Fibroblast of pulmonary artery (primary cell): ENCODE results near the gene FGFBP3.

Experiments used
- DNase-seq: peaks from one replicate; pipeline ENCODE4 v3.0.0-alpha.2; 2010; ENCODE audit warnings: low read depth
- H3K4me3 ChIP-seq: replicated peaks from 2 replicates; pipeline ENCODE4 v1.5.1; 2011; ENCODE audit warnings: low read depth, mild to moderate bottlenecking, control low read depth, low read length, moderate library complexity
- TF ChIP-seq, protein P1 (sequence below): IDR thresholded peaks from 2 replicates; pipeline ENCODE4 v1.5.1; 2011; ENCODE audit warnings: mild to moderate bottlenecking, control low read depth, low read length, inconsistent platforms; ENCODE audit errors: missing control alignments

Gene FGFBP3

DNA sequence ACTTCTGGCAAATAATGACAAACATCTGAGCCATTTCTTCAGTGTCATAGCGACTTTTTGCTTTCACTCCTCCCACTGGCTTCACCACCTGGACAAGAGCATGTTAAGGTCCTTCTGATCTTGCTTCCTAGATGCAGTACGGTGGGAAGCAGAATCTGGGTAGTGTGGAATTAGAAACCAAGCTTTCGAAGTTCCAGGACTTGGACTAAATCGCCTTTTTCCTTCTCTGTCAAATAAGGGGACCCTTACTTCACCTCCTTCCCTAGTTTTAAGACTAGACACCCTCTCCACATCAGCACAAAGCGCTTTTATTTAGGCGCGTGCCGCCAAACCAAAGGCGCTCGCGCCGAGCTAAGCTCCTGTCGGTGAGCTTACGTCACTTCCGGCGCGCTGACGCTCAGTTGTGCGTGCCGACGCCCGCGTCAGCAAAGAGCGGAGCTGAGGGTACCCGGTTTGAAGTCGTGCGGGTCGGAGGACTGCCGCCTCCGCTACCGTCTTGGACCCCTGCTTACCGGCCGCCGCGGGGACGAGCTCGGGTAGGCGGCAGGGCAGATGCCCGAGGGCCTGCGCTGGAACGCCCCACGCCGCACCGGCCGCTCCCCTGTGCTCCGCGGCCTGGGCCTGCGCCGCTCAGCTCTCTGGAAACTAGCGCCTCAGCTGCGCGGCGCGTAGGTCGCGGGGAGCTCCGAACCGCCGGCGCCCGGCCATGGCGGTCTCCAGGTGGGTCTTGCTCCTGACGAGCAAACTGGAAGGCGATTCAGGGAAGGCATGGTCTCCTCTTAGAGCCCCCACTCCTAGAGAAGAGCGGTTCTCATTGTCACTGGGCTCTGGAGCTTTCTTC is 14.3 kb upstream of the FGFBP3 start, which contains the start of gene BTAF1:
BTAF1 (plus strand) TSS at position 400 of the 841 bp plus-strand sequence; CDS start at position 707, 307 bp downstream.
- TF ChIP-seq, protein P1, sequence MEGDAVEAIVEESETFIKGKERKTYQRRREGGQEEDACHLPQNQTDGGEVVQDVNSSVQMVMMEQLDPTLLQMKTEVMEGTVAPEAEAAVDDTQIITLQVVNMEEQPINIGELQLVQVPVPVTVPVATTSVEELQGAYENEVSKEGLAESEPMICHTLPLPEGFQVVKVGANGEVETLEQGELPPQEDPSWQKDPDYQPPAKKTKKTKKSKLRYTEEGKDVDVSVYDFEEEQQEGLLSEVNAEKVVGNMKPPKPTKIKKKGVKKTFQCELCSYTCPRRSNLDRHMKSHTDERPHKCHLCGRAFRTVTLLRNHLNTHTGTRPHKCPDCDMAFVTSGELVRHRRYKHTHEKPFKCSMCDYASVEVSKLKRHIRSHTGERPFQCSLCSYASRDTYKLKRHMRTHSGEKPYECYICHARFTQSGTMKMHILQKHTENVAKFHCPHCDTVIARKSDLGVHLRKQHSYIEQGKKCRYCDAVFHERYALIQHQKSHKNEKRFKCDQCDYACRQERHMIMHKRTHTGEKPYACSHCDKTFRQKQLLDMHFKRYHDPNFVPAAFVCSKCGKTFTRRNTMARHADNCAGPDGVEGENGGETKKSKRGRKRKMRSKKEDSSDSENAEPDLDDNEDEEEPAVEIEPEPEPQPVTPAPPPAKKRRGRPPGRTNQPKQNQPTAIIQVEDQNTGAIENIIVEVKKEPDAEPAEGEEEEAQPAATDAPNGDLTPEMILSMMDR: no peak
- peak; percentile 95 for DNase-seq
- H3K4me3 ChIP-seq: peak within 1 kb of the TSS; percentile 88

DNA sequence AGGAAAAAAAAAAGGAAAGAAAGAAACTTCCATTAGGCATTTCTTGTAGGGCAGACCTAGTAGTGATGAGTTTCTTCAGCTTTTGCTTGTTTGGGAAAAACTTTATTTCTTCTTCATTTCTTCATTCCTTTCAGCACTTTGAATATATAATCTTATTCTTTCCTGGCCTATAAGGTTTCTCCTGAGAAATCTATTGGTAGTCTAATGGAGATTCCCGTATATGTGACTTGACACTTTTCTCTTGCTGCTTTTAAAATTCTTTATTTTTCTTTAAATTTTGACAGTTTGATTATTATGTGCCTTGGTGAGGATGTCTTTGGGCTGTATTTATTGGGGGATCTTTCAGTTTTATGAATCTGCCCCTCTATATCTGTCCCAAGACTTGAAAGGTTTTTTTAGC is 10.4 kb upstream of the FGFBP3 start:
- TF ChIP-seq, protein P1: no peak
- DNase-seq: no peak
- no peak overlapping the region for H3K4me3 ChIP-seq

DNA sequence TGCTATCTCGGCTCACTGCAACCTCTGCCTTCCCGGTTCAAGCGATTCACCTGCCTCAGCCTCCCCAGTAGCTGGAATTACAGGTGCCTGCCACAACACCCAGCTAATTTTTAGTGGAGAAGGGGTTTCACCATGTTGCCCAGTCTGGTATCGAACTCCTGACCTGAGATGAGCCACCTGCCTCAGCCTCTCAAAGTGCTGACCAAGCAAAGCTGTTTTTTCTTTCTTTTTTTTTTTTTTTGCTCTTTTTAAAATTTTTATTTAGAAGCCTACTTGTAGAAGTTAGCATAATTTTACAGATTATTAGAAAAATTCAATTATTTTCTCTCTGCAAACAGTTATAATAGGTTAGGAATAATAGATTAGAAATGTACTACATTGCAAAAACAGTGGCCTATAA is 1.2 kb upstream of the FGFBP3 start:
- TF ChIP-seq, protein P1: no peak
- no peak for DNase-seq
- H3K4me3 ChIP-seq: no peak overlapping the region

DNA sequence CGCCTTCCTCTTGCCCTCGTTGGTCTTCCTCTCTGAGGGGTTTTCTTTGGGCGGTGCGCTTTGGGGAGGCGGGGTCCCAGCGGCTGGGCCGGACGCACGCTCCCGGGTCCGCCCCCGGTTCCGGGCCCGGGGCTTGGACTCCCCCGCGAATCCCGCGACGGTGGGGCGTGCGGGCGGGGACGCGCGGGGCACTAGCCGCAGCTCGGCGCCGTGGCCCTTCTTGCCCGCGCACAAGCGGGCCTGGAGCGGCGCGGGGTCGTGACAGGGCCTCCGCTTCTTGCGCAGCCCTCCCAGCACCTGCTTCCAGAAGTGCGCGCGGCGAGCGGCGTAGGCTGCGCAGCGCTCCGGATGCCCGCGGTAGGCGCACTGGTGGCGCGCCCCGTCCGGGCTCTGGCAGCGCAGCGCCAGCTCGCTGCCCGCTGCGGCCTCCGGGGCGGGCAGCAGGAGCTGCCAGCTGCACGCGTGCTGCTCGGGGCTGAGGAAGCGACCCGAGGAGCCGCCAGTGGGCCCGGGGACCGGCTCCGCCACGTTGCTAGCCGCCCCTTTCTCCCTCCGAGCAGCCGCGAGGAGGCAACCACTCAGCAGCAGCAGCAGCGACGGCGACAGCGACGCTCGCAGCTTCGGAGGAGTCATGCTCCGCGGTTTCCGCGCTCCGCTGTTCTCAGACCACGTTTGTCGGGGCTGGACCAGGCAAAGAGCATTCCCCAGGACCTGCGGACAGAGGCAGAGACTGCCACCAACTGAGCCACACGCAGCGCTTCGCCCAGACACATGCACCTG is 759 bp downstream of the FGFBP3 start:
- DNase-seq: peak; percentile 77
- H3K4me3 ChIP-seq: peak overlapping the region; percentile 65
- TF ChIP-seq, protein P1: peak; percentile 45

DNA sequence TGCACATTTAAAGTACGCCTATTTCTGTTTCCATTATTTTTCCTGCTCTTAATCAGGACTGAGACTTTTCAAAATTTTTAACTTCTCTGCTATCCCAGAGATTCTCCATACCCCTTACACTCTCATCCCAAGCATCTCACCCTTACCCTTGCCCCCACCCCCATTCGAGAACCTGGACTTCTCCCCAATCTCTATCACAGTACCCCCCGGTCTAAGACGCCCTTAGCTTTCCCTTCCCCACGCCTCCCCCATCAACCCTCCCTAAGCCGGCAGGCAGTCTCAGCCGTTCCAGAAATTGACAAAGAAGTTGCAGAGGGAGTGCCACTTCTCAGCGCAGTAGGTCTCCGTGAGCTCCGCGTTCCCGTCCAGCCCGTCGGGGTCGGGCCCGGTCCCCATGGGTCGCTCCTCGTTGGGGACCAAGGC is 1.4 kb downstream of the FGFBP3 start:
- peak overlapping the region; percentile 65 for H3K4me3 ChIP-seq
- no peak for DNase-seq
- TF ChIP-seq, protein P1: no peak

DNA sequence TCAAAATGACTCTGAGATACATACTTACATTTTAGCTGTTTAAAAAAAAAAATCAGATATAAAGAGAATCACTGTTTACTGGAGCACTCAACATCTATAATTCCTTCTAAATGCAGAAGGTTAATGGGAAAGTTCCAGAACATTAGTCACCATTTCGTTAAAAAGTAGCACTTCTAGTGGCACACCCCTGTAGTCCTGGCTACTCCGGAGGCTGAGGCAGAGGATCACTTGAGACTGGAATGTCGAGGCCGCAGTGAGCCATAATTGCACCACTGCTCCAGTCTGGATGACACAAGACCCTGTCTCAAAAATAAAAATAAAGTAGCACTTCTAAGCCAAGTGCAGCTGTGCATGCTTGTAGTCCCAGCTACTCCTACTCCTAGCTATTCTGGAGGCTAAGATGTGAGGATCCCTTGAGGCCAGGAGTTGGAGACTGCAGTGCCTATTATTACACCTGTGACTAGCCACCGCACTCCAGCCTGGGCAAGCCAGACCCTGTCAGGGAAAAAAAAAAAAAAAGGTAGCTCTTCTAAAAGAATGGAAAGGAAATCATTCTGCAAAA is 2.2 kb downstream of the FGFBP3 start:
- DNase-seq: no peak
- H3K4me3 ChIP-seq: no peak overlapping the region
- TF ChIP-seq, protein P1: no peak
